DOHH2 (cell line): ENCODE measurements around the gene MTFR1L.

Experiments used
- H3F3A ChIP-seq: fragments of 200-600 bp; sonication (generic), shearing (Covaris generic); 2 replicates; pipeline ENCODE4 v1.6.0; 2016; ENCODE audit warnings: antibody characterized with exemption, mild to moderate bottlenecking; ENCODE audit not compliant: control insufficient read depth, insufficient read depth
- H3K27ac ChIP-seq: fragments of 200-600 bp; sonication (generic); 2 replicates; pipeline ENCODE4 v1.5.1; 2014; ENCODE audit warnings: low read depth, mild to moderate bottlenecking, low read length, moderate library complexity
- H3K27me3 ChIP-seq: fragments of 200-600 bp; sonication (generic); 2 replicates; pipeline ENCODE4 v1.6.1; 2014; ENCODE audit warnings: mild to moderate bottlenecking, low read length, mixed read lengths; ENCODE audit not compliant: control insufficient read depth
- H3K36me3 ChIP-seq: fragments of 200-600 bp; sonication (generic); 2 replicates; pipeline ENCODE4 v1.6.1; 2014; ENCODE audit warnings: mild to moderate bottlenecking, low read length, moderate library complexity, mixed read lengths; ENCODE audit not compliant: control insufficient read depth
- H3K4me1 ChIP-seq: fragments of 200-600 bp; sonication (generic); 2 replicates; pipeline ENCODE4 v1.6.1; 2014; ENCODE audit warnings: mild to moderate bottlenecking, low read length, mixed read lengths; ENCODE audit not compliant: control insufficient read depth
- H3K4me2 ChIP-seq: fragments of 200-600 bp; sonication (generic); 2 replicates; pipeline ENCODE4 v1.6.0; 2014; ENCODE audit warnings: mild to moderate bottlenecking, low read length, moderate library complexity
- H3K4me3 ChIP-seq: fragments of 200-600 bp; sonication (generic); 2 replicates; pipeline ENCODE4 v1.5.1; 2014; ENCODE audit warnings: mild to moderate bottlenecking, low read length, mixed read lengths
- H3K79me2 ChIP-seq: fragments of 200-600 bp; sonication (generic); 2 replicates; pipeline ENCODE4 v1.6.1; 2014; ENCODE audit warnings: mild to moderate bottlenecking, low read length, mixed read lengths; ENCODE audit not compliant: control insufficient read depth
- H3K9me2 ChIP-seq: fragments of 200-600 bp; sonication (generic); replicated peaks from 2 replicates; pipeline ENCODE4 v1.6.1; 2014; ENCODE audit warnings: mild to moderate bottlenecking, low read length, mixed read lengths; ENCODE audit not compliant: control insufficient read depth
- H3K9me3 ChIP-seq: fragments of 200-600 bp; sonication (generic); 2 replicates; pipeline ENCODE4 v1.6.1; 2014; ENCODE audit warnings: antibody characterized with exemption, low read length, mixed read lengths; ENCODE audit not compliant: control insufficient read depth, insufficient read depth
- H4K20me1 ChIP-seq: fragments of 200-600 bp; sonication (generic); 2 replicates; pipeline ENCODE4 v1.6.0; 2014; ENCODE audit warnings: low read depth, mild to moderate bottlenecking, antibody characterized with exemption, low read length, moderate library complexity; ENCODE audit not compliant: control insufficient read depth, insufficient read depth
- EZH2phosphoT487 ChIP-seq: fragments of 200-600 bp; sonication (generic); IDR thresholded peaks from 2 replicates; pipeline ENCODE4 v1.6.1; 2017; ENCODE audit warnings: borderline replicate concordance, mild to moderate bottlenecking, antibody characterized with exemption, low read length, moderate library complexity, mixed read lengths
- TF ChIP-seq, protein P1 (sequence below): fragments of 200-600 bp; sonication (generic); IDR thresholded peaks from one replicate; pipeline ENCODE4 v1.5.1; 2014; ENCODE audit warnings: antibody characterized with exemption, mild to moderate bottlenecking, low read depth, low read length; ENCODE audit not compliant: poor library complexity, severe bottlenecking

Gene MTFR1L

DNA sequence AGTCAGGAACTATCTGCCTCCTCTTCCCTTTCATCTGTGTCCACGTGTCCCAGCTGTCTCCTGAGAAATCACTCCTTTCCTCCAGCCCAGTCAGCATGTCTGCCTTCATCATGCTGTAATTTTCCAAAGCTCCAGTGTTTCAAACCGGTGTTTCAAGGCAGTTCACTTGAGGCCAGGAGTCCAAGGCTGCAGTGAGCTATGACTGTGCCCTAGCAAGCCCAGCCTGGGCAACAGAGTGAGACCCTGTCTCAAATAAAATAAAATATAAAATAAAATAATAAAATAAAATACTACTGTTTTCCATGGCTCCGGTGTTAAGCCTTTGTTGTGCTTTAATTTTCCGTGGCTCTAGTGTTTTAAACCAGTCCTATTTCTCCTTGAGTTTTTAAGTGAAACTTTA, 27.6 kb upstream of the MTFR1L start:
- Histone ChIP-seq H3K27ac (no peak overlapping the region), H4K20me1 (no peaks in the 10 kb centered on the region), H3K9me2 (no peaks in the 10 kb centered on the region), H3K4me1 (peaks cover 9% of the 10 kb centered on the region), H3K79me2 (no peaks in the 10 kb centered on the region), H3K27me3 (peaks cover 27% of the 10 kb centered on the region), H3F3A (no peaks in the 10 kb centered on the region), H3K4me2 (no peak overlapping the region), H3K36me3 (no peaks in the 10 kb centered on the region), H3K4me3 (no peak overlapping the region), H3K9me3 (no peaks in the 10 kb centered on the region)
- TF ChIP-seq EZH2phosphoT487 = no peak
- TF ChIP-seq, protein P1, sequence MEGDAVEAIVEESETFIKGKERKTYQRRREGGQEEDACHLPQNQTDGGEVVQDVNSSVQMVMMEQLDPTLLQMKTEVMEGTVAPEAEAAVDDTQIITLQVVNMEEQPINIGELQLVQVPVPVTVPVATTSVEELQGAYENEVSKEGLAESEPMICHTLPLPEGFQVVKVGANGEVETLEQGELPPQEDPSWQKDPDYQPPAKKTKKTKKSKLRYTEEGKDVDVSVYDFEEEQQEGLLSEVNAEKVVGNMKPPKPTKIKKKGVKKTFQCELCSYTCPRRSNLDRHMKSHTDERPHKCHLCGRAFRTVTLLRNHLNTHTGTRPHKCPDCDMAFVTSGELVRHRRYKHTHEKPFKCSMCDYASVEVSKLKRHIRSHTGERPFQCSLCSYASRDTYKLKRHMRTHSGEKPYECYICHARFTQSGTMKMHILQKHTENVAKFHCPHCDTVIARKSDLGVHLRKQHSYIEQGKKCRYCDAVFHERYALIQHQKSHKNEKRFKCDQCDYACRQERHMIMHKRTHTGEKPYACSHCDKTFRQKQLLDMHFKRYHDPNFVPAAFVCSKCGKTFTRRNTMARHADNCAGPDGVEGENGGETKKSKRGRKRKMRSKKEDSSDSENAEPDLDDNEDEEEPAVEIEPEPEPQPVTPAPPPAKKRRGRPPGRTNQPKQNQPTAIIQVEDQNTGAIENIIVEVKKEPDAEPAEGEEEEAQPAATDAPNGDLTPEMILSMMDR = no peak

DNA sequence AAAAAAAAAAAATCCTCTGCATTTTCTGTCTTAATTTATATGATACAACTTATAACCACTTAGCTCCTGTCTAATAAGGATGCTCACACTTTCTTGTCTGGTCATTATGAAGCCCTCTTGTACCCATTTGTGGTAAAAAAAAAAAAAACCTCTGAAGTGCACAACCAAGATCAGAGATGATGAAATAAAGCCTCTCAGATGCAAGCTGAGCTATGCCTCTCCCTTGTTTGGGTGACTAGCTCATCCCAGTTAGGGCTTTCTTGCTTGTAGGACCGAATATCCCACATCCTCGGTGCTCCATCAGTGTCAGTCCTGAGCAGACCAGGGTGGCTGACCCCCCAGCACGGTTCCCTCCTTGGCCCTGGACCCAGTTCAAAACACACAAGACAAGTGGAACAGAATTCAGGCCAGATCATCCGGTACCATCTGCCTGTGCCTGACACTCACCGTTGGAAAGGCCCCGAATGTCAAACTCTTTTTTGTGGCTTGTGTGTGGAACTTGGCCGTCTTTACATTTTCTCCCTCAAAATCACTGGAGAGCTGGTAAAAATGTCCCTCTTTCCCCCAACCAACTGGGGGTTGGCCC, 26.1 kb upstream of the MTFR1L start:
- no peak overlapping the region for H3K27ac ChIP-seq
- H3F3A ChIP-seq = no peaks in the 10 kb centered on the region
- no peak for TF ChIP-seq EZH2phosphoT487
- TF ChIP-seq, protein P1 = no peak
- no peaks in the 10 kb centered on the region for H3K79me2 ChIP-seq
- no peaks in the 10 kb centered on the region for H3K9me2 ChIP-seq
- H3K9me3 ChIP-seq = no peaks in the 10 kb centered on the region
- H3K4me2 ChIP-seq = no peak overlapping the region
- H3K27me3 ChIP-seq = peaks cover 18% of the 10 kb centered on the region
- peaks cover 14% of the 10 kb centered on the region for H3K4me1 ChIP-seq
- H4K20me1 ChIP-seq = no peaks in the 10 kb centered on the region
- H3K36me3 ChIP-seq = no peaks in the 10 kb centered on the region
- no peak overlapping the region for H3K4me3 ChIP-seq

DNA sequence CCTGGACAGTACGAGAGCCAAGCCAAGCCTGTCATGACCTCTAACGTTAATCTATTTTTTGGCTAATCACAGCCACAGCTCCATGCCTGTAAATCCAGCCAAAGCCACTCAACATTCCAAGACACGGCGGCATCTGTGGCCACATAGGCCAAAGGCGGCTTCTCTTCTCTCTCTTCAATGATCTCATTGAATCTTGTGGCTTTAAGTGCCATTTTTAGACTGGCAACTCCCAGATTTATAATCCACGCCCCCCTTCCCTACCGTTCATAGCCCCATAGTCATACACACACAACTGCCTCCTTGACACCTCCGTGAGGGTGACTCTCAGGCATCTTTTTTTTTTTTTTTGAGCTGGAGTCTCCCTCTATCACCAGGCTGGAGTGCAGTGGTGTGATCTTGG, 25.4 kb upstream of the MTFR1L start:
- Histone ChIP-seq H3K4me1 (peaks cover 16% of the 10 kb centered on the region), H3K27me3 (peaks cover 15% of the 10 kb centered on the region), H3K27ac (no peak overlapping the region), H3K4me3 (no peak overlapping the region), H3K9me2 (no peaks in the 10 kb centered on the region), H3K4me2 (no peak overlapping the region), H3K9me3 (no peaks in the 10 kb centered on the region), H4K20me1 (no peaks in the 10 kb centered on the region), H3K36me3 (no peaks in the 10 kb centered on the region), H3F3A (no peaks in the 10 kb centered on the region), H3K79me2 (no peaks in the 10 kb centered on the region)
- TF ChIP-seq, protein P1 = no peak
- TF ChIP-seq EZH2phosphoT487 = no peak
